NOMO-1 treated with DMSO at 0.1 percent for 48 hours (cell line): ENCODE data around the gene CHST15.

ENCODE experiments used
- DNase-seq: peaks from one replicate; lab custom pipeline; 2025; ENCODE audit not compliant: unreplicated experiment; lab: John Stamatoyannopoulos, UW

CHST15 gene

DNA sequence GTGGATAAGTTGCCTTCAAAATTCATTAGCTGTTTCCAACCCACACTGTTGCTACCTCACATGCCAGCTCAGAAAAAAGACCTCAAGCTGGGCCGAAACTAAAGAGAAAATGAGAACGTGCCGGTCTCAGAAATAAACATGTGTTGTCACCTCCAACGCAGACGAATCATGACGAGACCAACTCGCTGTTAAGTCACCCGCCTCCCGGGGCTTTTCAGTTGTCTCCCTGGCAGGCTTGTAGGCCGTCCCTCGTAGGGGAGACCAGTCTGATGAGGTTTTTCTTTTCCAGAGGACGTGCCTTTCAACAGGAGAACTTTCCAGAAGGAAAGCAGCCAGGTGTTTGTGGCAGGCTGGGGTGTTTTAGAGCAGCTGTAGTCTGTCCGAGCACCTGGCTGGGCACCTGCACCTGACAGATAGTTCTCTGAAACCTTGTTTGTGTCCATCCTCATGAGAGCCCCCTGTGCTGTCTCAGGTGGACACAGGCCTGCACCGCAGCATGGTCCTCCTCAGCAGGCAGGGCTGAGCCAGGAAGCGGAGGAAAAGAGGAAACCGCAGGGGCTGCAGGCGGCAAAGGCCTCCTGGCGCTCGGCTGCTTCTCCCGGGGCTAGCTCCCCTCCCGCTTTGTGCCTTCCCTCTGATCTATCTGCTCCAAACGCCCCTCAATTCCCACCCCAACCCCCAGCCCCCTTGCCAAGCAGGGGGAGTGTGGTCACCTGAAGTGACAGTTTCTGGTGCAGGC is 78.8 kb downstream of the CHST15 start:
- no peak for DNase-seq

- no peak for DNase-seq
These were observed 79.5 kb downstream of the CHST15 start for GRCh38 chr10:124013916-124014315.

- DNase-seq = no peak
These were observed 80.4 kb downstream of the CHST15 start for GRCh38 chr10:124012991-124013390.

- DNase-seq = no peak
These were observed 80.8 kb downstream of the CHST15 start for GRCh38 chr10:124012583-124012982.

DNA sequence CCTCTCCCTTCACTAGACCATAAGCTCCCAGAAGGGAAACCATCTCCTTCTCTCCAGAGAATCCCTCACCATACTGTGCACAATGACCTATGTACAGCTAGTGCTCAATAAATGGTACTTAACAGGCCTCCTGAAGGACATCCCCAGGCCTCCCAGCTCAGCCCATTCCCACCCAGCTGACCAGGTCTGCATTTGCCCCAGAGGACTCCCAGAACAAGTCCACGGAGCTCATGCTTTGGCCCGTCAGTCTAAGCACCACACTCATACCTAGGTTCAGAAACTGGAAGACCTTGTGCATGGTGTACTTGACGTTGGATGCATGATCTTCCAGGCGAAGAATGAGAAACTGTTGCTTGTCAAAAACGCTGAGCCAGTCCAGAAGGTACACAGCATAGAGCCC is 81.3 kb downstream of the CHST15 start:
- no peak for DNase-seq

- no peak for DNase-seq
These were observed 81.9 kb downstream of the CHST15 start for GRCh38 chr10:124011464-124011863.

DNA sequence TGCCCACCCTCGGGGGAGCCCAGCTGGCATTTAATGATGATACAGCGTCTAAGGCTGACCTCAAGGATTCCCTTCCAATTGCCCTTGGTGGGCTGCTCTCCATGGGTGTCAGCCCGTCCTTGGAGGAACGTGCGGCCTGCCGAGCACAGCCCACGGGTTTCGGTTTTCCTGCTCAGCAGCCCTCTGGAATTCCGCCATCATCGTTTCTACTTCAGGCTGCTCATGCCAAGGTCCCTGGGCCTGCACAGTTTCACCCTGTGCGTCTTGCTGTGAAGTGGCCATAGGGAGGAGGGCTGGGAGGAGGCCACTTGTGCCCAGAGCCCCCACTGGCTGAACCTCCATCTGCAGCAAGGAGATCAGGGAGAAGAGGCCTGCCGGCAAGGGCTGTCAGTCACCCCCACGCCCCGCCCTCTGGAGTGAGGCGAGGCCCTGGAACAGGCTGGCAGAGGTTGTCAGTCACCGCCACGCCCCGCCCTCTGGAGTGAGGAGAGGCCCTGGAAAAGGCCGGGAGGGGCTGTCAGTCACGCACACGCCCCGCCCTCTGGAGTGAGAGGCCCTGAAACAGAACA is 82.8 kb downstream of the CHST15 start:
- DNase-seq = no peak

GRCh38 chr10:124010024-124010423 is 83.4 kb downstream of the CHST15 start:
- DNase-seq = no peak

DNA sequence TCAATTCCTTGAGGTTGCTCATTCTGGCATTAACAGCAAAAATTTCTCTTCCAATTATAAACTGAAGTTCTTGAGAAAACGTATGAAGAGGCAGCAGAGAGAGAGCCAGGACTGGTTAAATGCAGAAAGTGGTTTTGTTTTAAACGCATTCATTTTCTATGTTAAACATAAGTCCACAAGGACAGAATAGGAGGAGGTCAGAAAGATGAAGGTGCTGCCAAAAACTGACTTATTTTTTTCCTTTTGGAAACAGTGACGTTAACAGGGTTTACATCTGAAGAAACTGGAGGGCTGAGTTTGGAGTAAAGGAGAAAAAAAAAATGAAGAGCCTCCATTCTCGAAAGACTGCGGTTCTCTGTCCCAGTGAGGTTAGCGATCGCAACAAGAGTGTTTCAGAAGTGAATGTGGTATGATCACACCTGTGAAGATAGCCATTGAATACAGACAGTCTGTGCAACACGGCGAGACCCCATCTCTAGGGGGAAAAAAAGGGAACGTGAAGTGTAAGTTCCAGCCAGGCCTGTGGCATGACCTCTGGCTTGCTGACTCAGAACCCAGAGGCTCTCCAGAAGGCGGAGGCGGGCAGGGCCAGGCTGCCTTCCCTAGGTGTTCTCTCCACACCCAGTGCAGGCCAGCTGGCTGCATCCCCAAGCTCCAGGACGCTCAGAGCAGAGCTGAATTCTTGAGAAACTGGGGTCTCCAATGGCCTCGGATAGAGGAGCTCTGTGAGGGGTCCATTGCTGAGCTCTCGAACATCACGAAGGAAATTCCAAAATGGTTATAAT is 84.0 kb downstream of the CHST15 start:
- no peak for DNase-seq

GRCh38 chr10:124008681-124009080 is 84.7 kb downstream of the CHST15 start:
- no peak for DNase-seq

DNA sequence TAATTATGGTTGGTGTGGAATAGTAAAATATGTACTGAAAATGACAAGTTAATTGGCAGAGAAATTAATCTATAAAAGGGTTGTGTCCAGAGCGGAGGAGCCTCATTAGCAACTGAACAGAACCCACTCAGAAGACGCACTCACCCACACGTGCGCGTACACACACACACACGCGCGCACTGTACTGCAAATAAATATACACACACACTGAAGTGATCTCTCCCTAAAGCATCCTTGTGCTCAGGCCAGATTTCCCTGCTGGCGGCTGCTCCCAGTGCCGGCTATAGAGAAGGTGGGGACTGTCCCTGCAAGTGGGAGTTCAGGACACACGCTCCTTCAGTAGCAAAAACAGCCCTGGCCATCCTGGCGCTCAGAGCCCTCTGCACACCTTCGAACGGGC is 85.2 kb downstream of the CHST15 start:
- DNase-seq = no peak

GRCh38 chr10:124007773-124008145 is 85.6 kb downstream of the CHST15 start:
- no peak for DNase-seq

DNA sequence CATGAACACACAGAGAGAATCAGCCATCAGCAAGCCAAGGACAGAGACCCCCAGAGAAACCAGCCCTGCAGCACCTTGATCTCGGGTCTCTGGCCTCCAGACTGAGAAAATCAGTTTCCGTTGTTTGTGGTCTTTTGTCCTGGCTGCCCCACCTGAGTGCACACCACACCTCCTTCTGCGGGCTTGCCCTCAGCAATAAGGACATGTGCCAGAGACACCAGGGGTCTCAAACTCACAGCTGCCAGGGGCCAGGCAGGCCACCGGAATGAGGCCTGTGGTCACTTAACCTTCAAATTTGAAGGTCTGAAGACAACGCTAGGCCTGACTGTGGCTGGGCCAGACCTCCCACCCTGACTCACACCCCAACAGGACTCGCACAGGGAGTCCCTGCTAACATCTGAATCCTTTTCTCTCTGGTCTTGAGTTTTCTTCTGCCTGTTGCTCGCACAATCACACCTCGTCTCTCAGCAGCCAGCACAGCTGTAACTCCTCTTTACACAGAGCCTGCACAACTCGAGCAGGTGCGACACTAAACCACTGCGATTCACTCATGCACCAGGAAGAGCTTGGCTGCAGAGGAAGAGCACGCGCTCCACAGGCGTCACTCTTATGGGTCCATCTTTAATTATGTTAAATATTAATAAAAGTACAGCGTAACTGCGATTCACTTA is 86.2 kb downstream of the CHST15 start:
- DNase-seq = no peak

- DNase-seq = no peak
These were observed 86.9 kb downstream of the CHST15 start for GRCh38 chr10:124006526-124006925.

- no peak for DNase-seq
These were observed 87.4 kb downstream of the CHST15 start for GRCh38 chr10:124005991-124006392.

GRCh38 chr10:124005091-124005490 is 88.3 kb downstream of the CHST15 start:
- no peak for DNase-seq

- DNase-seq = no peak
These were observed 88.8 kb downstream of the CHST15 start for GRCh38 chr10:124004663-124005004.

GRCh38 chr10:124003871-124004662 is 89.3 kb downstream of the CHST15 start:
- DNase-seq = no peak

GRCh38 chr10:124003481-124003870 is 89.9 kb downstream of the CHST15 start:
- no peak for DNase-seq

- no peak for DNase-seq
These were observed 90.4 kb downstream of the CHST15 start for GRCh38 chr10:124003070-124003419.
